GM12878 (cell line): Measurements from ENCODE around the gene NOB1. TPM values are rescaled to one million over a fixed set of nuclear protein-coding genes. Genes with fewer than 3 reads are reported as not detected.
A peak's percentile ranks its signal among the peaks of the same experiment; 100 is the strongest.

Source experiments
- E4F1 ChIP-seq: fragments of 450-650 bp; IDR thresholded peaks from 2 replicates; pipeline ENCODE4 v1.6.1; 2018; ENCODE audit warnings: borderline replicate concordance, mild to moderate bottlenecking; ENCODE audit not compliant: partially characterized antibody
- EED ChIP-seq: sonication (generic); IDR thresholded peaks from 2 replicates; pipeline ENCODE4 v1.6.1; 2016; ENCODE audit warnings: antibody characterized with exemption, low read depth
- FOXK2 ChIP-seq: fragments of 450-650 bp; IDR thresholded peaks from 2 replicates; pipeline ENCODE4 v1.6.1; 2017; ENCODE audit warnings: mild to moderate bottlenecking, moderate library complexity
- JUND ChIP-seq: IDR thresholded peaks from 2 replicates; pipeline ENCODE4 v1.6.1; 2012; ENCODE audit warnings: low read depth, mild to moderate bottlenecking, low read length, improper control_type of control experiment, moderate library complexity
- MEF2A ChIP-seq: IDR thresholded peaks from 2 replicates; pipeline ENCODE4 v1.6.1; 2011; ENCODE audit warnings: low read depth, mild to moderate bottlenecking, low read length, moderate library complexity; ENCODE audit not compliant: insufficient read depth
- PAX5 ChIP-seq: IDR thresholded peaks from 2 replicates; pipeline ENCODE4 v1.6.1; 2011; ENCODE audit warnings: low read depth, low read length, borderline replicate concordance
- POLR2AphosphoS2 ChIP-seq: IDR thresholded peaks from 2 replicates; pipeline ENCODE4 v1.6.1; 2011; ENCODE audit warnings: low read depth, mild to moderate bottlenecking, low read length, improper control_type of control experiment, moderate library complexity
- RAD21 ChIP-seq: IDR thresholded peaks from 2 replicates; pipeline ENCODE4 v1.6.1; 2011; ENCODE audit warnings: mild to moderate bottlenecking, low read depth, low read length, moderate library complexity; ENCODE audit not compliant: insufficient read depth
- RELA ChIP-seq: fragments of 450-650 bp; IDR thresholded peaks from 2 replicates; pipeline ENCODE4 v1.8.0; 2014; ENCODE audit warnings: borderline replicate concordance; ENCODE audit not compliant: partially characterized antibody
- REST ChIP-seq: IDR thresholded peaks from 2 replicates; pipeline ENCODE4 v1.6.1; 2012; ENCODE audit warnings: mild to moderate bottlenecking, low read depth, low read length
- SMARCA5 ChIP-seq: fragments of 450-650 bp; IDR thresholded peaks from 2 replicates; pipeline ENCODE4 v1.6.1; 2017; ENCODE audit warnings: mild to moderate bottlenecking
- WRNIP1 ChIP-seq: IDR thresholded peaks from 2 replicates; pipeline ENCODE4 v1.6.1; 2011; ENCODE audit warnings: low read depth, low read length, improper control_type of control experiment, borderline replicate concordance
- polyA plus RNA-seq, 11 experiments: library from polyadenylated mRNA; depleted of rRNA in 4 of 11; unstranded in 6 of 11; stranded (reverse) in 5 of 11; fragments of >200 nt; fragmentation: Nextera tagmentation in 4 of 11; fragmentation: Illumina TruSeq in 1 of 11; extraction: Ambion mirVana in 4 of 11; extraction: Trizol in 1 of 11; gene quantifications; 1 replicate in 1 of 11; 2 replicates in 10 of 11; pipeline versions ENCODE4 v1.2.1 to v1.2.3, GENCODE V29; 2011 to 2016; ENCODE audit warnings: inconsistent platforms in 2 of 11, missing spikeins in 2 of 11, low read depth in 1 of 11
- total RNA-seq, 4 experiments: library from RNA; depleted of rRNA in 3 of 4; stranded (reverse); fragments of >200 nt in 3 of 4; fragmentation: Illumina TruSeq in 1 of 4; extraction: Trizol in 1 of 4; gene quantifications; 2 replicates each; pipeline versions ENCODE4 v1.2.1 to v1.2.3, GENCODE V29; 2013 to 2021
- TF ChIP-seq, protein P1 (sequence below), 3 experiments: IDR thresholded peaks in 2 of 3; conservative IDR thresholded peaks in 1 of 3; 2 replicates each; pipeline ENCODE4 v1.5.1; 2011; ENCODE audit warnings: low read depth in 3 of 3, low read length in 3 of 3, mild to moderate bottlenecking in 3 of 3, control low read depth in 2 of 3, moderate library complexity in 2 of 3, inconsistent platforms in 1 of 3, mixed read lengths in 1 of 3; ENCODE audit not compliant: control insufficient read depth in 2 of 3, insufficient read depth in 1 of 3; ENCODE audit errors: extremely low read depth in 1 of 3
- TF ChIP-seq, protein P2 (sequence below): fragments of 450-650 bp; formaldehyde crosslinking; IDR thresholded peaks from 2 replicates; pipeline ENCODE4 v1.4.0; 2022; ENCODE audit warnings: mild to moderate bottlenecking, moderate library complexity
- TF ChIP-seq, protein P3 (sequence below): IDR thresholded peaks from 2 replicates; pipeline ENCODE4 v1.6.1; 2012; ENCODE audit warnings: low read depth, low read length, improper control_type of control experiment

NOB1 gene
- total and polyA plus RNA-seq, 10 of the 15 experiments (the other 5 are each of a cell fraction or from before 2014, with no cell fraction given): 31.1 to 117 (median 78.0) TPM

DNA sequence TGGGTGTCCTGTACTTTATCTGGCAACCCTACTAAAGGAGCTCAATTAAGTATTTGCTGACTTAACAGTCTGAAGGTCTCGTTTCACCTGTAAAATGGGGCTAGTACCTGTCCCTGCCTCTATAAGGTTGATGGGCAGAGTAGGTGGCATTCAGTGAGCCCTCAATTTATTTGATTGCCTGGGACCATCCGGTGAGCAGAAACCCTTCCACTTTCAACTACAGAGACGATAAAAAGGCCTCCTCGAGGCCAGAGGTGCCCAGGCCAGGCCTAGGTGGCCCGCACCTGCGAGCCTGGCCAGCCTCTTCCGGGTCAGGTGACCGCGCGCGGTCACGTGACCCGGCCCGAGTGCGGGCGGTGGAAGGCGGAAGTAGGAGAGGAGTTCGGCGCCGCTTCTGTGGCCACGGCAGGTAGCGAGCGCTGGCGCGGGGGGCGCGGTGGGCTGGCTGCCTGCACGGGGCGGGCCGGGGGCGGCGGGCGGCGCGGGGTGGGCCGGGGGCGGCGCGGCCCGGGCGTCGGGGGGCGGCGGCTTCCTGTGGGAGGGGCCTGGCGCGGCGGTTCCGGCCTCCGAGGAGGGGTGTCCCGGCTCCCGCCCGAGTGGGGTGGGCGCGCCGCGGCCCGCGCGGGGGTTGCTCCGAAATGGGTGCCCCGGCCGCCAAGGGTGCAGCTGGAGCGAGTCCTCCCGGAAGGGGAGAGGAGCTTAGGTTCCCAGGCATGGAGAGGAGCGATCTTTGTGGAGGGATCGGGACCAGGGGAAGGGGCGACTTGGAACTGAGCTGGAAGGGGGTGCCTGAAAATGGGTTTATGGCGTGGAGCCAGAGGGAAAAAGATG is 7.5 kb upstream of the NOB1 start, which contains the start of gene WWP2 (continued):
- TF ChIP-seq, protein P1, sequence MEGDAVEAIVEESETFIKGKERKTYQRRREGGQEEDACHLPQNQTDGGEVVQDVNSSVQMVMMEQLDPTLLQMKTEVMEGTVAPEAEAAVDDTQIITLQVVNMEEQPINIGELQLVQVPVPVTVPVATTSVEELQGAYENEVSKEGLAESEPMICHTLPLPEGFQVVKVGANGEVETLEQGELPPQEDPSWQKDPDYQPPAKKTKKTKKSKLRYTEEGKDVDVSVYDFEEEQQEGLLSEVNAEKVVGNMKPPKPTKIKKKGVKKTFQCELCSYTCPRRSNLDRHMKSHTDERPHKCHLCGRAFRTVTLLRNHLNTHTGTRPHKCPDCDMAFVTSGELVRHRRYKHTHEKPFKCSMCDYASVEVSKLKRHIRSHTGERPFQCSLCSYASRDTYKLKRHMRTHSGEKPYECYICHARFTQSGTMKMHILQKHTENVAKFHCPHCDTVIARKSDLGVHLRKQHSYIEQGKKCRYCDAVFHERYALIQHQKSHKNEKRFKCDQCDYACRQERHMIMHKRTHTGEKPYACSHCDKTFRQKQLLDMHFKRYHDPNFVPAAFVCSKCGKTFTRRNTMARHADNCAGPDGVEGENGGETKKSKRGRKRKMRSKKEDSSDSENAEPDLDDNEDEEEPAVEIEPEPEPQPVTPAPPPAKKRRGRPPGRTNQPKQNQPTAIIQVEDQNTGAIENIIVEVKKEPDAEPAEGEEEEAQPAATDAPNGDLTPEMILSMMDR (IDR thresholded peaks at IDR 0.05 in 2 of 3, conservative IDR thresholded peaks at IDR 0.05 in 1 of 3; ENCODE audit: control insufficient read depth in 2 of 3, extremely low read depth in 1 of 3, insufficient read depth in 1 of 3, low read depth in 3 of 3, low read length in 3 of 3): no peak
- TF ChIP-seq REST (0 out of 2 replicates have a peak, but pooled peaks have one; percentile 7), RELA (peak; percentile 30), RAD21 (no peak), EED (0 out of 2 replicates have a peak, but pooled peaks have one; percentile 21), MEF2A (0 out of 2 replicates have a peak, but pooled peaks have one; percentile 3), E4F1 (peak; percentile 38), FOXK2 (peak; percentile 29; the same call in 1 of the 2 replicates), SMARCA5 (peak; percentile 60; the same call in 1 of the 2 replicates), PAX5 (no peak), POLR2AphosphoS2 (peak; percentile 84), WRNIP1 (no peak), JUND (no peak)
- TF ChIP-seq, protein P2, sequence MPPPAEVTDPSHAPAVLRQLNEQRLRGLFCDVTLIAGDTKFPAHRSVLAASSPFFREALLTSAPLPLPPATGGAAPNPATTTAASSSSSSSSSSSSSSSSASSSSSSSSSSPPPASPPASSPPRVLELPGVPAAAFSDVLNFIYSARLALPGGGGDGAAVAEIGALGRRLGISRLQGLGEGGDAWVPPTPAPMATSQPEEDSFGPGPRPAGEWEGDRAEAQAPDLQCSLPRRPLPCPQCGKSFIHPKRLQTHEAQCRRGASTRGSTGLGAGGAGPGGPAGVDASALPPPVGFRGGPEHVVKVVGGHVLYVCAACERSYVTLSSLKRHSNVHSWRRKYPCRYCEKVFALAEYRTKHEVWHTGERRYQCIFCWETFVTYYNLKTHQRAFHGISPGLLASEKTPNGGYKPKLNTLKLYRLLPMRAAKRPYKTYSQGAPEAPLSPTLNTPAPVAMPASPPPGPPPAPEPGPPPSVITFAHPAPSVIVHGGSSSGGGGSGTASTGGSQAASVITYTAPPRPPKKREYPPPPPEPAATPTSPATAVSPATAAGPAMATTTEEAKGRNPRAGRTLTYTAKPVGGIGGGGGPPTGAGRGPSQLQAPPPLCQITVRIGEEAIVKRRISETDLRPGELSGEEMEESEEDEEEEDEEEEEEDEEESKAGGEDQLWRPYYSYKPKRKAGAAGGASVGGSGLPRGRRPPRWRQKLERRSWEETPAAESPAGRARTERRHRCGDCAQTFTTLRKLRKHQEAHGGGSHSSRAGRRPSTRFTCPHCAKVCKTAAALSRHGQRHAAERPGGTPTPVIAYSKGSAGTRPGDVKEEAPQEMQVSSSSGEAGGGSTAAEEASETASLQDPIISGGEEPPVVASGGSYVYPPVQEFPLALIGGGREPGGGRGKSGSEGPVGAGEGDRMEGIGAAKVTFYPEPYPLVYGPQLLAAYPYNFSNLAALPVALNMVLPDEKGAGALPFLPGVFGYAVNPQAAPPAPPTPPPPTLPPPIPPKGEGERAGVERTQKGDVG (CRISPR knock-in tag): peak; percentile 86
- TF ChIP-seq, protein P3, sequence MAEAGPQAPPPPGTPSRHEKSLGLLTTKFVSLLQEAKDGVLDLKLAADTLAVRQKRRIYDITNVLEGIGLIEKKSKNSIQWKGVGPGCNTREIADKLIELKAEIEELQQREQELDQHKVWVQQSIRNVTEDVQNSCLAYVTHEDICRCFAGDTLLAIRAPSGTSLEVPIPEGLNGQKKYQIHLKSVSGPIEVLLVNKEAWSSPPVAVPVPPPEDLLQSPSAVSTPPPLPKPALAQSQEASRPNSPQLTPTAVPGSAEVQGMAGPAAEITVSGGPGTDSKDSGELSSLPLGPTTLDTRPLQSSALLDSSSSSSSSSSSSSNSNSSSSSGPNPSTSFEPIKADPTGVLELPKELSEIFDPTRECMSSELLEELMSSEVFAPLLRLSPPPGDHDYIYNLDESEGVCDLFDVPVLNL: no peak
